Measurements from ENCODE around the gene DGKG.

GRCh38 chr3:186320862-186321568 lies 41.0 kb downstream of the DGKG start:
- TF ChIP-seq CTCF (conservative IDR thresholded peaks at IDR 0.05; ENCODE audit: low read length) (no peak), EZH2phosphoT487 (IDR thresholded peaks at IDR 0.05; ENCODE audit: borderline replicate concordance) (no peak)
